H9 (cell line): ENCODE results near the gene HSPA2. TPM values are rescaled to one million over a fixed set of nuclear protein-coding genes. Genes with fewer than 3 reads are reported as not detected.

Experiments used
- DNase-seq: peaks from one replicate; pipeline ENCODE4 v3.0.0-alpha.2; 2017
- H2AFZ ChIP-seq: one replicate; pipeline ENCODE4 v1.6.1; 2013; ENCODE audit warnings: mild to moderate bottlenecking, low read length, control low read depth, moderate library complexity
- H2AK5ac ChIP-seq: 2 replicates; pipeline ENCODE4 v1.6.1; 2013; ENCODE audit warnings: low read length, control low read depth, mixed read lengths; ENCODE audit not compliant: insufficient read length
- H2BK120ac ChIP-seq: one replicate; pipeline ENCODE4 v1.6.1; 2013; ENCODE audit warnings: low read depth, mild to moderate bottlenecking, low read length, control low read depth, inconsistent platforms; ENCODE audit not compliant: poor library complexity, severe bottlenecking
- H2BK12ac ChIP-seq: 2 replicates; pipeline ENCODE4 v1.6.1; 2013; ENCODE audit warnings: low read length, control low read depth, mixed read lengths, low read depth; ENCODE audit not compliant: insufficient read length
- H2BK15ac ChIP-seq: 2 replicates; pipeline ENCODE4 v1.6.1; 2013; ENCODE audit warnings: low read depth, low read length, control low read depth
- H2BK20ac ChIP-seq: one replicate; pipeline ENCODE4 v1.6.1; 2013; ENCODE audit warnings: low read depth, mild to moderate bottlenecking, low read length, control low read depth, inconsistent platforms; ENCODE audit not compliant: poor library complexity, severe bottlenecking
- H2BK5ac ChIP-seq: 2 replicates; pipeline ENCODE4 v1.6.1; 2013; ENCODE audit warnings: low read length, control low read depth, mixed read lengths; ENCODE audit not compliant: insufficient read length
- H3K14ac ChIP-seq: 2 replicates; pipeline ENCODE4 v1.6.1; 2013; ENCODE audit warnings: low read length, control low read depth; ENCODE audit not compliant: insufficient read depth
- H3K18ac ChIP-seq: 2 replicates; pipeline ENCODE4 v1.6.1; 2013; ENCODE audit warnings: low read depth, mild to moderate bottlenecking, mixed read lengths, low read length, control low read depth; ENCODE audit not compliant: insufficient read length
- H3K23ac ChIP-seq: 2 replicates; pipeline ENCODE4 v1.6.1; 2013; ENCODE audit warnings: low read length, control low read depth, mixed read lengths, low read depth; ENCODE audit not compliant: insufficient read length
- H3K23me2 ChIP-seq: 2 replicates; pipeline ENCODE4 v1.6.1; 2013; ENCODE audit warnings: low read depth, mild to moderate bottlenecking, mixed read lengths, low read length, control low read depth; ENCODE audit not compliant: insufficient read length, poor library complexity, severe bottlenecking
- H3K27ac ChIP-seq: 2 replicates; pipeline ENCODE4 v1.5.1; 2013; ENCODE audit warnings: low read length, control low read depth, mixed read lengths, low read depth; ENCODE audit not compliant: insufficient read length
- H3K27me3 ChIP-seq: 2 replicates; pipeline ENCODE4 v1.6.1; 2013; ENCODE audit warnings: low read length, control low read depth, inconsistent platforms; ENCODE audit not compliant: insufficient read depth
- H3K4ac ChIP-seq: 2 replicates; pipeline ENCODE4 v1.6.1; 2013; ENCODE audit warnings: low read depth, mild to moderate bottlenecking, control low read depth, inconsistent platforms, low read length, moderate library complexity
- H3K4me1 ChIP-seq: 2 replicates; pipeline ENCODE4 v1.6.1; 2013; ENCODE audit warnings: low read length, control low read depth, inconsistent platforms; ENCODE audit not compliant: insufficient read depth
- H3K4me2 ChIP-seq: 2 replicates; pipeline ENCODE4 v1.6.1; 2013; ENCODE audit warnings: low read length, control low read depth, mixed read lengths; ENCODE audit not compliant: insufficient read length, insufficient read depth
- H3K56ac ChIP-seq: 2 replicates; pipeline ENCODE4 v1.6.1; 2013; ENCODE audit warnings: low read depth, mild to moderate bottlenecking, mixed read lengths, low read length, control low read depth; ENCODE audit not compliant: insufficient read length
- H3K79me1 ChIP-seq: 2 replicates; pipeline ENCODE4 v1.6.1; 2013; ENCODE audit warnings: low read depth, mild to moderate bottlenecking, moderate library complexity, low read length, control low read depth, inconsistent platforms; ENCODE audit not compliant: insufficient read depth, poor library complexity, severe bottlenecking
- H3K79me2 ChIP-seq: 2 replicates; pipeline ENCODE4 v1.6.1; 2013; ENCODE audit warnings: low read length, control low read depth, inconsistent platforms; ENCODE audit not compliant: insufficient read depth
- H3K9ac ChIP-seq: 2 replicates; pipeline ENCODE4 v1.6.1; 2013; ENCODE audit warnings: low read length, control low read depth, mixed read lengths; ENCODE audit not compliant: insufficient read length; ENCODE audit errors: extremely low read depth
- H3K9me3 ChIP-seq: one replicate; pipeline ENCODE4 v1.6.1; 2013; ENCODE audit warnings: low read depth, low read length, inconsistent platforms; ENCODE audit not compliant: control insufficient read depth
- H3T11ph ChIP-seq: one replicate; pipeline ENCODE4 v1.6.1; 2013; ENCODE audit warnings: mild to moderate bottlenecking, low read length, control low read depth, inconsistent platforms
- H4K20me1 ChIP-seq: one replicate; pipeline ENCODE4 v1.6.1; 2013; ENCODE audit not compliant: control insufficient read depth, insufficient read length, insufficient read depth
- H4K5ac ChIP-seq: 2 replicates; pipeline ENCODE4 v1.6.1; 2013; ENCODE audit warnings: low read depth, mild to moderate bottlenecking, mixed read lengths, low read length, control low read depth; ENCODE audit not compliant: insufficient read length
- H4K8ac ChIP-seq: replicated peaks from 2 replicates; pipeline ENCODE4 v1.6.1; 2013; ENCODE audit warnings: low read length, control low read depth, mixed read lengths, low read depth; ENCODE audit not compliant: insufficient read length
- H4K91ac ChIP-seq: 2 replicates; pipeline ENCODE4 v1.6.1; 2013; ENCODE audit warnings: low read depth, mild to moderate bottlenecking, moderate library complexity, mixed read lengths, low read length, control low read depth; ENCODE audit not compliant: insufficient read length
- H3K27ac Mint-ChIP-seq, 3 experiments: 2 replicates in 2 of 3; 3 replicates in 1 of 3; pipeline ENCODE4 v1.8.0; 2020 to 2021; ENCODE audit warnings: mixed read lengths in 3 of 3, mild to moderate bottlenecking in 1 of 3, moderate library complexity in 1 of 3
- H3K27me3 Mint-ChIP-seq: 2 replicates; pipeline ENCODE4 v1.8.0; 2021; ENCODE audit warnings: low read depth, mild to moderate bottlenecking, moderate library complexity, mixed read lengths
- H3K36me3 Mint-ChIP-seq, 3 experiments: 2 replicates in 2 of 3; 3 replicates in 1 of 3; pipeline ENCODE4 v1.8.0; 2020 to 2021; ENCODE audit warnings: low read depth in 3 of 3, mixed read lengths in 3 of 3; ENCODE audit not compliant: insufficient read depth in 1 of 3
- H3K4me1 Mint-ChIP-seq, 2 experiments: 2 replicates each; pipeline ENCODE4 v1.8.0; 2020; ENCODE audit warnings: mixed read lengths in 2 of 2
- H3K4me3 Mint-ChIP-seq, 2 experiments: 2 replicates in 1 of 2; 3 replicates in 1 of 2; pipeline ENCODE4 v1.8.0; 2020 to 2021; ENCODE audit warnings: mild to moderate bottlenecking in 2 of 2, mixed read lengths in 2 of 2, moderate library complexity in 1 of 2
- H3K9me3 Mint-ChIP-seq, 2 experiments: 2 replicates in 1 of 2; 3 replicates in 1 of 2; pipeline ENCODE4 v1.8.0; 2020; ENCODE audit warnings: mild to moderate bottlenecking in 2 of 2, mixed read lengths in 2 of 2, moderate library complexity in 1 of 2
- CTCF ChIP-seq: fragments of 200-600 bp; sonication (generic); conservative IDR thresholded peaks from 3 replicates; pipeline ENCODE4 v1.8.0; 2021; ENCODE audit warnings: antibody characterized with exemption, mild to moderate bottlenecking
- WGBS: extraction: QIAGEN DNeasy Blood & Tissue Kit; methylation state at CpG from one replicate; pipeline ENCODE4 v1.1.7; 2013; ENCODE audit warnings: missing lambda C conversion rate, low lambda C conversion rate, mixed read lengths; ENCODE audit not compliant: insufficient read length; ENCODE audit errors: extremely low coverage; 5-methylcytosine and 5-hydroxymethylcytosine counted together
- total RNA-seq: library from RNA; stranded (reverse); gene quantifications from 2 replicates; pipeline ENCODE4 v1.2.1, GENCODE V29; 2021

HSPA2 gene
- total RNA-seq, 1 experiment from 2014 or later: 25.8 TPM

- no peak overlapping the region for H2AK5ac ChIP-seq
- no peak for TF ChIP-seq CTCF
- H3K23ac ChIP-seq: no peak overlapping the region
- H2BK20ac ChIP-seq: no peak overlapping the region
- H2BK15ac ChIP-seq: no peak overlapping the region
- H3K27ac ChIP-seq: no peak overlapping the region
- no peak for DNase-seq
- no peak overlapping the region for H3K56ac ChIP-seq
- H3K27me3 Mint-ChIP-seq: peaks cover 2% of the 10 kb centered on the region; the same call in 1 of the 2 replicates
- no peak overlapping the region for H4K5ac ChIP-seq
- no peaks in the 10 kb centered on the region for H3K79me1 ChIP-seq
- H3K9me3 ChIP-seq: no peaks in the 10 kb centered on the region
- no peak overlapping the region for H3K4me2 ChIP-seq
- no peak overlapping the region for H2BK120ac ChIP-seq
- H3K79me2 ChIP-seq: no peaks in the 10 kb centered on the region
- H2BK12ac ChIP-seq: no peak overlapping the region
- no peak overlapping the region for H4K8ac ChIP-seq
- H3K23me2 ChIP-seq: no peaks in the 10 kb centered on the region
- H3K4me1 ChIP-seq: no peaks in the 10 kb centered on the region
- H3K4ac ChIP-seq: no peak overlapping the region
- H3K27me3 ChIP-seq: no peaks in the 10 kb centered on the region
- H3K9ac ChIP-seq: no peak overlapping the region
- H4K20me1 ChIP-seq: no peaks in the 10 kb centered on the region
- no peak overlapping the region for H2AFZ ChIP-seq
- H3T11ph ChIP-seq: no peak overlapping the region
- no peak overlapping the region for H3K14ac ChIP-seq
- no peaks in the 10 kb centered on the region for H3K36me3 Mint-ChIP-seq
- H3K9me3 Mint-ChIP-seq: no peaks in the 10 kb centered on the region
- no peak overlapping the region; a peak in 1 of 7 replicates for H3K27ac Mint-ChIP-seq
- no peaks in the 10 kb centered on the region for H3K4me1 Mint-ChIP-seq
- H2BK5ac ChIP-seq: no peak overlapping the region
- H3K18ac ChIP-seq: no peak overlapping the region
- H3K4me3 Mint-ChIP-seq: no peak overlapping the region
- H4K91ac ChIP-seq: no peak overlapping the region
- WGBS: no CpG with 5 or more reads among the region's 3 CpGs
These were observed 51.3 kb downstream of the HSPA2 start for GRCh38 chr14:64591809-64592208.

Other genes with a start within 250 kb of the HSPA2 start
- 0.11 and 0.15 TPM in 2 replicates for gene ESR2, start 246.4 kb upstream of the HSPA2 start, total RNA-seq
- gene MTHFD1, start 152.4 kb upstream of the HSPA2 start, total RNA-seq: 203 and 209 TPM in 2 replicates
- gene AKAP5, start 75.2 kb upstream of the HSPA2 start, total RNA-seq: 2.3 and 2.5 TPM in 2 replicates
- gene ZBTB25, start 36.9 kb upstream of the HSPA2 start, total RNA-seq: 8.2 TPM in 2 replicates
- 34.5 and 37.8 TPM in 2 replicates for gene ZBTB1, start 36.0 kb upstream of the HSPA2 start, total RNA-seq
- gene PPP1R36, start 9.2 kb downstream of the HSPA2 start, total RNA-seq: 0.50 and 0.66 TPM in 2 replicates
- gene PLEKHG3, start 163.7 kb downstream of the HSPA2 start, total RNA-seq: 48.5 and 49.5 TPM in 2 replicates